ENCODE results near the gene GPATCH2. TPM values are rescaled to one million over a fixed set of nuclear protein-coding genes. Genes with fewer than 3 reads are reported as not detected.
A peak's percentile ranks its signal among the peaks of the same experiment; 100 is the strongest.

The GPATCH2 gene
- polyA plus RNA-seq, 1 of the 3 experiments (the other 2 are of a cell fraction) = 4.2 TPM

DNA sequence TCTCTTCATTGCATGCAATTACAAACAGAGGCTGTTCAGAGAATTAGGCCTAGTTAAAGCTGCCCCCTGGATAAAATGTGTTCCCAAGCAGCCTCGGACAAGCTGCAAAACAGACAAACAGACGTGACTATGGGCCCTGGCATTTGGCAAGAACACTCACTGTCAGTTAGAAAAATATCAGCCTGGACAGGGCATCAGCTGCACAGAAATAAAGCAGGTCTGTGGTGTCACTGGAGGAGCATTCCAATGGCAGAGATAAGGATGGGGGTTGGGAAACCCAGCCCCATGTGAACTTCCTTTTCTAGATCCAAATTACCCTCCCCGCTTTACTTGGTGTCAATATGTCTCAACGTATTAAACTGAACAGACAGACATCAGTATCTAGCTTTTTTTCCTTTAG is 177.1 kb downstream of the GPATCH2 start (continued):
- no peak for TF ChIP-seq REST (IDR thresholded peaks at IDR 0.05; ENCODE audit: low read depth, low read length)
- TF ChIP-seq ELF1 (IDR thresholded peaks at IDR 0.05) = no peak
- TF ChIP-seq TAF1 (IDR thresholded peaks at IDR 0.05; ENCODE audit: borderline replicate concordance, low read depth, low read length) = no peak
- TF ChIP-seq SIN3A (IDR thresholded peaks at IDR 0.05; ENCODE audit: borderline replicate concordance, low read depth, low read length) = peak; percentile 57; the same call in 1 of the 2 replicates
- TF ChIP-seq EZH2phosphoT487 (IDR thresholded peaks at IDR 0.05; ENCODE audit: borderline replicate concordance, low read depth) = no peak
- peak; percentile 81 for TF ChIP-seq PBX3 (IDR thresholded peaks at IDR 0.05)
- peak; percentile 82 for TF ChIP-seq RCOR1 (IDR thresholded peaks at IDR 0.05; ENCODE audit: low read length)
- TF ChIP-seq, protein P1, sequence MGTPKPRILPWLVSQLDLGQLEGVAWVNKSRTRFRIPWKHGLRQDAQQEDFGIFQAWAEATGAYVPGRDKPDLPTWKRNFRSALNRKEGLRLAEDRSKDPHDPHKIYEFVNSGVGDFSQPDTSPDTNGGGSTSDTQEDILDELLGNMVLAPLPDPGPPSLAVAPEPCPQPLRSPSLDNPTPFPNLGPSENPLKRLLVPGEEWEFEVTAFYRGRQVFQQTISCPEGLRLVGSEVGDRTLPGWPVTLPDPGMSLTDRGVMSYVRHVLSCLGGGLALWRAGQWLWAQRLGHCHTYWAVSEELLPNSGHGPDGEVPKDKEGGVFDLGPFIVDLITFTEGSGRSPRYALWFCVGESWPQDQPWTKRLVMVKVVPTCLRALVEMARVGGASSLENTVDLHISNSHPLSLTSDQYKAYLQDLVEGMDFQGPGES (IDR thresholded peaks at IDR 0.05; ENCODE audit: low read depth, low read length) = no peak
- TF ChIP-seq JUND (IDR thresholded peaks at IDR 0.05) = no peak
- TF ChIP-seq RXRA (IDR thresholded peaks at IDR 0.05; ENCODE audit: borderline replicate concordance, low read depth) = no peak
- no peak for TF ChIP-seq MAX (IDR thresholded peaks at IDR 0.05; ENCODE audit: low read depth)
- peak; percentile 81 for TF ChIP-seq TCF12 (IDR thresholded peaks at IDR 0.05)
- no peak for TF ChIP-seq TEAD4 (IDR thresholded peaks at IDR 0.05; ENCODE audit: borderline replicate concordance, insufficient read depth)
- TF ChIP-seq CHD2 (IDR thresholded peaks at IDR 0.05; ENCODE audit: low read length, partially characterized antibody) = peak; percentile 83
- TF ChIP-seq RAD21 (IDR thresholded peaks at IDR 0.05; ENCODE audit: low read length) = peak; percentile 36
- no peak for TF ChIP-seq NRF1 (IDR thresholded peaks at IDR 0.05; ENCODE audit: low read depth, low read length)
- no peak for TF ChIP-seq MEF2A (IDR thresholded peaks at IDR 0.05; ENCODE audit: borderline replicate concordance, low read depth)
- no peak for TF ChIP-seq MXI1 (IDR thresholded peaks at IDR 0.05; ENCODE audit: low read depth, low read length)
- TF ChIP-seq FOXM1 (IDR thresholded peaks at IDR 0.05; ENCODE audit: low read depth) = no peak
- no peak for TF ChIP-seq USF2 (IDR thresholded peaks at IDR 0.05; ENCODE audit: borderline replicate concordance, low read depth, low read length)
- no peak for TF ChIP-seq RFX5 (IDR thresholded peaks at IDR 0.05; ENCODE audit: low read length)
- TF ChIP-seq GABPA (IDR thresholded peaks at IDR 0.05; ENCODE audit: low read depth) = no peak
- TF ChIP-seq USF1 (IDR thresholded peaks at IDR 0.05; ENCODE audit: borderline replicate concordance, low read depth) = no peak
- TF ChIP-seq, protein P2, sequence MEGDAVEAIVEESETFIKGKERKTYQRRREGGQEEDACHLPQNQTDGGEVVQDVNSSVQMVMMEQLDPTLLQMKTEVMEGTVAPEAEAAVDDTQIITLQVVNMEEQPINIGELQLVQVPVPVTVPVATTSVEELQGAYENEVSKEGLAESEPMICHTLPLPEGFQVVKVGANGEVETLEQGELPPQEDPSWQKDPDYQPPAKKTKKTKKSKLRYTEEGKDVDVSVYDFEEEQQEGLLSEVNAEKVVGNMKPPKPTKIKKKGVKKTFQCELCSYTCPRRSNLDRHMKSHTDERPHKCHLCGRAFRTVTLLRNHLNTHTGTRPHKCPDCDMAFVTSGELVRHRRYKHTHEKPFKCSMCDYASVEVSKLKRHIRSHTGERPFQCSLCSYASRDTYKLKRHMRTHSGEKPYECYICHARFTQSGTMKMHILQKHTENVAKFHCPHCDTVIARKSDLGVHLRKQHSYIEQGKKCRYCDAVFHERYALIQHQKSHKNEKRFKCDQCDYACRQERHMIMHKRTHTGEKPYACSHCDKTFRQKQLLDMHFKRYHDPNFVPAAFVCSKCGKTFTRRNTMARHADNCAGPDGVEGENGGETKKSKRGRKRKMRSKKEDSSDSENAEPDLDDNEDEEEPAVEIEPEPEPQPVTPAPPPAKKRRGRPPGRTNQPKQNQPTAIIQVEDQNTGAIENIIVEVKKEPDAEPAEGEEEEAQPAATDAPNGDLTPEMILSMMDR (IDR thresholded peaks at IDR 0.05) = no peak
